WTC11 (cell line): Measurements from ENCODE around the gene PIK3CB. TPM values are rescaled to one million over a fixed set of nuclear protein-coding genes. Genes with fewer than 3 reads are reported as not detected.

Experiments used
- ATAC-seq: fragments of 200-7000 bp; cut with Tn5 transposase; 2 replicates; pipeline ENCODE4 v1.10.0; 2021; ENCODE audit warnings: mild to moderate bottlenecking, moderate library complexity
- CTCF ChIA-PET: fragments of 300-600 bp; sonication (Branson Sonifier 250); formaldehyde crosslinking; loops from one replicate; lab custom pipeline; 2021; ENCODE audit warnings: antibody characterized with exemption; lab: Charles Lee
- POLR2A ChIA-PET: fragments of 350-600 bp; sonication (Branson Sonifier 250); formaldehyde crosslinking; loops from one replicate; lab custom pipeline; 2021; ENCODE audit warnings: antibody characterized with exemption; lab: Charles Lee
- DNase-seq: peaks from one replicate; pipeline ENCODE4 v3.0.0; 2021; ENCODE audit warnings: low spot score
- H3K27ac Mint-ChIP-seq: 2 replicates; pipeline ENCODE4 v1.8.0; 2021; ENCODE audit warnings: mixed read lengths
- H3K27me3 Mint-ChIP-seq: 2 replicates; pipeline ENCODE4 v1.8.0; 2021; ENCODE audit warnings: low read depth, mild to moderate bottlenecking, moderate library complexity, mixed read lengths
- H3K36me3 Mint-ChIP-seq: 2 replicates; pipeline ENCODE4 v1.8.0; 2021; ENCODE audit warnings: mixed read lengths
- H3K4me1 Mint-ChIP-seq: 2 replicates; pipeline ENCODE4 v1.8.0; 2022; ENCODE audit warnings: mixed read lengths
- H3K4me3 Mint-ChIP-seq: 2 replicates; pipeline ENCODE4 v1.8.0; 2021; ENCODE audit warnings: mild to moderate bottlenecking, moderate library complexity, mixed read lengths
- H3K9me3 Mint-ChIP-seq: 2 replicates; pipeline ENCODE4 v1.8.0; 2021; ENCODE audit warnings: mixed read lengths
- AFF4 ChIP-seq: sonication (generic); formaldehyde crosslinking; IDR thresholded peaks from 2 replicates; pipeline ENCODE4 v1.8.1; 2023; ENCODE audit warnings: mild to moderate bottlenecking, missing genetic modification reagents, borderline replicate concordance
- E2F1 ChIP-seq: sonication (generic); formaldehyde crosslinking; IDR thresholded peaks from 2 replicates; pipeline ENCODE4 v1.8.0; 2022; ENCODE audit warnings: mild to moderate bottlenecking, missing genetic modification reagents
- ELF4 ChIP-seq: sonication (generic); formaldehyde crosslinking; IDR thresholded peaks from 2 replicates; pipeline ENCODE4 v1.8.1; 2022; ENCODE audit warnings: low read depth, mild to moderate bottlenecking, moderate library complexity, missing genetic modification reagents
- FOXK1 ChIP-seq: sonication (generic); formaldehyde crosslinking; IDR thresholded peaks from 2 replicates; pipeline ENCODE4 v1.8.0; 2022; ENCODE audit warnings: mild to moderate bottlenecking, moderate library complexity, missing genetic modification reagents
- GTF2I ChIP-seq: fragments of 250-450 bp; sonication (Bioruptor Pico); conservative IDR thresholded peaks from 2 replicates; pipeline ENCODE4 v1.4.0; 2021; ENCODE audit warnings: mild to moderate bottlenecking
- KAT7 ChIP-seq: sonication (generic); formaldehyde crosslinking; IDR thresholded peaks from 2 replicates; pipeline ENCODE4 v1.8.1; 2023; ENCODE audit warnings: missing genetic modification reagents, mild to moderate bottlenecking, borderline replicate concordance
- PREB ChIP-seq: sonication (generic); formaldehyde crosslinking; IDR thresholded peaks from 2 replicates; pipeline ENCODE4 v1.8.1; 2022; ENCODE audit warnings: mild to moderate bottlenecking, missing genetic modification reagents, moderate library complexity, borderline replicate concordance
- SP1 ChIP-seq: sonication (generic); formaldehyde crosslinking; conservative IDR thresholded peaks from 2 replicates; pipeline ENCODE4 v1.8.1; 2022; ENCODE audit warnings: missing genetic modification reagents
- TEAD1 ChIP-seq: sonication (generic); formaldehyde crosslinking; IDR thresholded peaks from 2 replicates; pipeline ENCODE4 v1.8.0; 2022; ENCODE audit warnings: mild to moderate bottlenecking, missing genetic modification reagents
- TEAD4 ChIP-seq: sonication (generic); formaldehyde crosslinking; IDR thresholded peaks from 2 replicates; pipeline ENCODE4 v1.8.0; 2022; ENCODE audit warnings: mild to moderate bottlenecking, missing genetic modification reagents
- TP53 ChIP-seq: sonication (generic); formaldehyde crosslinking; IDR thresholded peaks from 2 replicates; pipeline ENCODE4 v1.8.1; 2023; ENCODE audit warnings: mild to moderate bottlenecking, missing genetic modification reagents
- ZNF138 ChIP-seq: sonication (generic); formaldehyde crosslinking; conservative IDR thresholded peaks from 2 replicates; pipeline ENCODE4 v1.8.1; 2022; ENCODE audit warnings: mild to moderate bottlenecking, moderate library complexity, missing genetic modification reagents
- ZNF219 ChIP-seq: sonication (generic); formaldehyde crosslinking; IDR thresholded peaks from 2 replicates; pipeline ENCODE4 v1.8.0; 2023; ENCODE audit warnings: missing genetic modification reagents, mild to moderate bottlenecking, borderline replicate concordance
- ZNF317 ChIP-seq: sonication (generic); formaldehyde crosslinking; IDR thresholded peaks from 2 replicates; pipeline ENCODE4 v1.8.1; 2023; ENCODE audit warnings: low read depth, mild to moderate bottlenecking, moderate library complexity, missing genetic modification reagents, borderline replicate concordance
- ZNF532 ChIP-seq: fragments of 250-450 bp; sonication (Bioruptor Pico); IDR thresholded peaks from 2 replicates; pipeline ENCODE4 v1.9.0; 2021; ENCODE audit warnings: mild to moderate bottlenecking, borderline replicate concordance
- ZNF671 ChIP-seq: fragments of 250-450 bp; sonication (Bioruptor Pico); IDR thresholded peaks from 2 replicates; pipeline ENCODE4 v1.8.0; 2021; ENCODE audit warnings: mild to moderate bottlenecking
- total RNA-seq: library from RNA; stranded (reverse); gene quantifications from 3 replicates; pipeline ENCODE4 v1.2.3, GENCODE V29; 2021

The PIK3CB gene
- total RNA-seq, 1 experiment from 2014 or later: 36.0 TPM

GRCh38 chr3:138620431-138620830, 214.3 kb downstream of the PIK3CB start:
- Mint-ChIP-seq H3K27ac (no peak overlapping the region), H3K36me3 (no peaks in the 10 kb centered on the region), H3K4me1 (no peaks in the 10 kb centered on the region), H3K27me3 (no peaks in the 10 kb centered on the region), H3K4me3 (no peak overlapping the region), H3K9me3 (no peaks in the 10 kb centered on the region)
- ATAC-seq (no peak), DNase-seq (no peak)
- ChIA-PET POLR2A (no interaction called here), CTCF (interaction anchor here (1.9 kb wide), 1 partner anchor 295 kb away, joined by 6 read pairs; no protein-coding TSS in a partner anchor)
- TF ChIP-seq SP1 (CRISPR knock-in tag): no peak
- no peak for TF ChIP-seq ZNF671 (CRISPR knock-in tag)
- TF ChIP-seq TP53 (CRISPR knock-in tag): no peak
- TF ChIP-seq GTF2I (CRISPR knock-in tag): no peak
- no peak for TF ChIP-seq TEAD4 (CRISPR knock-in tag)
- TF ChIP-seq ZNF317: no peak
- no peak for TF ChIP-seq FOXK1 (CRISPR knock-in tag)
- no peak for TF ChIP-seq ELF4 (CRISPR knock-in tag)
- TF ChIP-seq ZNF532 (CRISPR knock-in tag): no peak
- no peak for TF ChIP-seq ZNF219 (CRISPR knock-in tag)
- no peak for TF ChIP-seq KAT7
- no peak for TF ChIP-seq TEAD1 (CRISPR knock-in tag)
- TF ChIP-seq ZNF138 (CRISPR knock-in tag): no peak
- no peak for TF ChIP-seq PREB (CRISPR knock-in tag)

- H3K27ac Mint-ChIP-seq: no peak overlapping the region
- no peak for ATAC-seq
- CTCF ChIA-PET: no interaction called here
- no peak for TF ChIP-seq AFF4 (CRISPR knock-in tag)
- TF ChIP-seq E2F1: no peak
- no peak for TF ChIP-seq ZNF532 (CRISPR knock-in tag)
- TF ChIP-seq TEAD4 (CRISPR knock-in tag): no peak
These were observed 219.3 kb downstream of the PIK3CB start for GRCh38 chr3:138615462-138615861.

More at GRCh38 chr3:138615462-138615861, 219.3 kb downstream of the PIK3CB start:
- Mint-ChIP-seq H3K4me1 (peaks cover 11% of the 10 kb centered on the region), H3K9me3 (no peaks in the 10 kb centered on the region), H3K4me3 (no peak overlapping the region), H3K36me3 (no peaks in the 10 kb centered on the region), H3K27me3 (no peaks in the 10 kb centered on the region)
- POLR2A ChIA-PET: no interaction called here
- no peak for DNase-seq
